Calu3 (cell line): ENCODE measurements around the gene COL18A1. TPM values are rescaled to one million over a fixed set of nuclear protein-coding genes. Genes with fewer than 3 reads are reported as not detected.

ENCODE experiments used
- BruUV-seq: library from RNA; stranded (reverse); fragments of 400-500 nt; replicated peaks from 2 replicates; lab custom pipeline; 2021; lab: Mats Ljungman, UMichigan
- CTCF ChIA-PET: fragments of 300-600 bp; sonication (Branson Sonifier 250); formaldehyde crosslinking; loops from one replicate; lab custom pipeline; 2022; ENCODE audit warnings: antibody characterized with exemption; lab: Charles Lee
- DNase-seq: peaks from one replicate; pipeline ENCODE4 v3.0.0; 2022
- H3K27ac Mint-ChIP-seq: one replicate; pipeline ENCODE4 v1.8.0; 2022; ENCODE audit warnings: mixed read lengths; ENCODE audit not compliant: unreplicated experiment
- H3K27me3 Mint-ChIP-seq: one replicate; pipeline ENCODE4 v1.8.0; 2022; ENCODE audit warnings: mixed read lengths; ENCODE audit not compliant: unreplicated experiment
- H3K36me3 Mint-ChIP-seq: one replicate; pipeline ENCODE4 v1.8.0; 2022; ENCODE audit warnings: mild to moderate bottlenecking, moderate library complexity, mixed read lengths; ENCODE audit not compliant: insufficient read depth, unreplicated experiment
- H3K4me1 Mint-ChIP-seq: one replicate; pipeline ENCODE4 v1.8.0; 2022; ENCODE audit warnings: mild to moderate bottlenecking, low read depth, mixed read lengths; ENCODE audit not compliant: unreplicated experiment
- H3K4me3 Mint-ChIP-seq: one replicate; pipeline ENCODE4 v1.8.0; 2022; ENCODE audit warnings: mild to moderate bottlenecking, low read depth, moderate library complexity, mixed read lengths; ENCODE audit not compliant: unreplicated experiment
- H3K9me3 Mint-ChIP-seq: one replicate; pipeline ENCODE4 v1.8.0; 2022; ENCODE audit warnings: low read depth, mixed read lengths; ENCODE audit not compliant: unreplicated experiment
- CTCF ChIP-seq: fragments of 200-600 bp; IDR thresholded peaks from one replicate; pipeline ENCODE4 v1.8.0; 2022; ENCODE audit warnings: antibody characterized with exemption; ENCODE audit not compliant: unreplicated experiment
- intact Hi-C: fragments of 100-400 bp; cut with micrococcal nuclease; formaldehyde crosslinking; loops from one replicate; pipeline ENCODE4 v1.10.0; 2022; ENCODE audit not compliant: unreplicated experiment
- total RNA-seq: library from RNA; stranded (reverse); gene quantifications from 2 replicates; pipeline ENCODE4 v1.2.3, GENCODE V29; 2022

The COL18A1 gene
- total RNA-seq, 1 experiment from 2014 or later = 82.9 TPM

DNA sequence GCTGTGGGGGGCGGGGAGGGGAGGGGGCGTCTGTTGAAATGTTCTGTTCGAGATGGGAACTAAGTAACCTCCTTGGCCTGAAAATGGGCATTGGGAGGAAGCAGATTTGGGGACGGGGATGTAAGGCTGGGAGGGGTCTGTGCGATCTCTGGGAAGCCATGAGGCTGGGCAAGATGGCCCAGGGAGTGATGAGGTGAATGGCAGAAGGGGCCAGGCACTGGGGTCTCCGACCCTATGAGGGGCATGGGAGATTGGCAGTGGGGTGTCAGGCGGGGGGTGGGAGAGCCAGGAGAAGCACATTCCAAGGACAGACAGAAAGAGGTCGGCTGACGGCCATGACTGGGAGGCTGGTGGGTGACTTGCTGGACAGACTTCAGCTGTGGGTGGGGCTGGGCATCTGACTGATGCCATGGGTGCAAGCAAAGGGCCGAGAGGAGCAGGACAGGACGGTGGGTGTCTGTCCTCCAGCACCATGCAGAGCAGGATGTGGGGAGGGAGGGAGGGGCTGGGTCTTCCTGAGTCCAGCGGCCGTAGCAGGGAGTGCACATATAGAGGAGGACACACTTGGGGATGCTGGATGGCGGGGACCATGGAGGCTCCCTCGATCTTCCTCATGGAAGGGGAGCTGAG, 30.0 kb upstream of the COL18A1 start:
- H3K9me3 Mint-ChIP-seq = peaks cover 2% of the 10 kb centered on the region
- BruUV-seq = no TSS peak
- no peak overlapping the region for H3K4me3 Mint-ChIP-seq
- H3K27ac Mint-ChIP-seq = no peak overlapping the region
- DNase-seq = no peak
- no peak for TF ChIP-seq CTCF
- no peaks in the 10 kb centered on the region for H3K27me3 Mint-ChIP-seq
- CTCF ChIA-PET = no interaction called here
- intact Hi-C loops = no loop called here
- no peaks in the 10 kb centered on the region for H3K4me1 Mint-ChIP-seq
- H3K36me3 Mint-ChIP-seq = no peaks in the 10 kb centered on the region

GRCh38 chr21:45376459-45377324, 28.3 kb upstream of the COL18A1 start:
- CTCF ChIA-PET = interaction anchor here (1.1 kb wide), 1 partner anchor 89 kb away, joined by 5 read pairs; the partner anchor contains the start of gene POFUT2
- intact Hi-C loops = no loop called here
- BruUV-seq = no TSS peak
- no peak for DNase-seq
- Mint-ChIP-seq H3K27ac (no peak overlapping the region), H3K36me3 (no peaks in the 10 kb centered on the region), H3K4me1 (no peaks in the 10 kb centered on the region), H3K27me3 (no peaks in the 10 kb centered on the region), H3K9me3 (peaks cover 2% of the 10 kb centered on the region), H3K4me3 (no peak overlapping the region)
- TF ChIP-seq CTCF = no peak

DNA sequence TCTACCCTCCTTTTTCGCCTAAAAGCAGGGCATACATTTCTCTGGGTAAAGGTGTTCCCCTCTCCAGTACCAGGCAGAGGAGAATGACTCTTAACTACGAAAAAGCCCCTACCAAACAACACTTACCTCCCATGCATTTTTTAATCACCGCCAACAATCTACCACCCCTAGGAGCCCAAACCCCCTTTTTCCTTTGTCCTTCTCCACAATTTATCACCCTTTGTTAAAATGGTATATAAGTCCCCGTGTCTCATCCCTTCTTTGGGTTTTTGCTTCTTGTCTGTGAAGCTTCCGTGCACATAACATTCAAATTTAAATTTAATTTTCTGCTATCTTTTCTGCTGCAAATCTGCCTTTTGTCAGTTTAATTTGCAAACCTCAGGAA, 27.6 kb upstream of the COL18A1 start:
- peaks cover 2% of the 10 kb centered on the region for H3K9me3 Mint-ChIP-seq
- intact Hi-C loops = no loop called here
- no peak for DNase-seq
- no peaks in the 10 kb centered on the region for H3K36me3 Mint-ChIP-seq
- H3K4me1 Mint-ChIP-seq = no peaks in the 10 kb centered on the region
- BruUV-seq = no TSS peak
- no peaks in the 10 kb centered on the region for H3K27me3 Mint-ChIP-seq
- CTCF ChIA-PET = interaction anchor here (1.1 kb wide), 1 partner anchor 89 kb away, joined by 5 read pairs; the partner anchor contains the start of gene POFUT2
- H3K4me3 Mint-ChIP-seq = no peak overlapping the region
- H3K27ac Mint-ChIP-seq = no peak overlapping the region
- no peak for TF ChIP-seq CTCF

GRCh38 chr21:45377866-45378257, 27.1 kb upstream of the COL18A1 start:
- DNase-seq = no peak
- Mint-ChIP-seq H3K9me3 (peaks cover 2% of the 10 kb centered on the region), H3K36me3 (no peaks in the 10 kb centered on the region), H3K27ac (no peak overlapping the region), H3K4me3 (no peak overlapping the region), H3K27me3 (no peaks in the 10 kb centered on the region), H3K4me1 (no peaks in the 10 kb centered on the region)
- CTCF ChIA-PET = no interaction called here
- BruUV-seq = no TSS peak
- intact Hi-C loops = no loop called here
- no peak for TF ChIP-seq CTCF
